ENCODE results near the gene TTC16.

TTC16 gene

GRCh38 chr9:127697575-127697974 lies 18.3 kb upstream of the TTC16 start:
- in situ Hi-C loops (cut with MboI; ENCODE audit: low sequenced_read_pairs, unreplicated experiment): no loop called here
- DNase-seq (ENCODE audit: low spot score): no peak
- TF ChIP-seq CTCF (IDR thresholded peaks at IDR 0.05; ENCODE audit: borderline replicate concordance, control extremely low read depth, extremely low read depth, insufficient read depth, missing control alignments): no peak

- in situ Hi-C loops (cut with MboI; ENCODE audit: low sequenced_read_pairs, unreplicated experiment): no loop called here
- no peak for TF ChIP-seq CTCF (IDR thresholded peaks at IDR 0.05; ENCODE audit: borderline replicate concordance, control extremely low read depth, extremely low read depth, insufficient read depth, missing control alignments)
- no peak for DNase-seq (ENCODE audit: low spot score)
These were observed 17.5 kb upstream of the TTC16 start for GRCh38 chr9:127698386-127698785.

- in situ Hi-C loops (cut with MboI; ENCODE audit: low sequenced_read_pairs, unreplicated experiment): no loop called here
- DNase-seq (ENCODE audit: low spot score): peak; percentile 97
These were observed 16.8 kb upstream of the TTC16 start for GRCh38 chr9:127698985-127699670.

GRCh38 chr9:127700140-127700539 lies 15.7 kb upstream of the TTC16 start:
- in situ Hi-C loops (cut with MboI; ENCODE audit: low sequenced_read_pairs, unreplicated experiment): no loop called here
- no peak for DNase-seq (ENCODE audit: low spot score)
- TF ChIP-seq CTCF (IDR thresholded peaks at IDR 0.05; ENCODE audit: borderline replicate concordance, control extremely low read depth, extremely low read depth, insufficient read depth, missing control alignments): no peak

More at GRCh38 chr9:127698985-127699670, 16.8 kb upstream of the TTC16 start:
- no peak for TF ChIP-seq CTCF (IDR thresholded peaks at IDR 0.05; ENCODE audit: borderline replicate concordance, control extremely low read depth, extremely low read depth, insufficient read depth, missing control alignments)

- DNase-seq (ENCODE audit: low spot score): no peak
- in situ Hi-C loops (cut with MboI; ENCODE audit: low sequenced_read_pairs, unreplicated experiment): no loop called here
- TF ChIP-seq CTCF (IDR thresholded peaks at IDR 0.05; ENCODE audit: borderline replicate concordance, control extremely low read depth, extremely low read depth, insufficient read depth, missing control alignments): no peak
These were observed 15.2 kb upstream of the TTC16 start for GRCh38 chr9:127700594-127701255.

GRCh38 chr9:127703289-127703946 lies 12.5 kb upstream of the TTC16 start:
- DNase-seq (ENCODE audit: low spot score): no peak
- in situ Hi-C loops (cut with MboI; ENCODE audit: low sequenced_read_pairs, unreplicated experiment): no loop called here

More at GRCh38 chr9:127703289-127703946, 12.5 kb upstream of the TTC16 start:
- no peak for TF ChIP-seq CTCF (IDR thresholded peaks at IDR 0.05; ENCODE audit: borderline replicate concordance, control extremely low read depth, extremely low read depth, insufficient read depth, missing control alignments)
